Subcutaneous abdominal adipose tissue (tissue), 5 donors: ENCODE measurements around the gene SUSD1.
"Not testable (repeated sequence)": the region's sequence is repeated elsewhere in the genome, so short reads cannot be mapped to it uniquely, and the experiment has no call there.

Source experiments
- H3K27ac ChIP-seq: one replicate; pipeline ENCODE4 v1.7.0; 2013; ENCODE audit warnings: low read depth, mild to moderate bottlenecking, inconsistent platforms, low read length, moderate library complexity
- H3K27me3 ChIP-seq, 5 donors: one replicate each; pipeline ENCODE4 v1.7.0; 2013; ENCODE audit warnings: low read length in 5 of 5, inconsistent platforms in 1 of 5; ENCODE audit not compliant: control insufficient read depth in 5 of 5, insufficient read depth in 4 of 5
- H3K36me3 ChIP-seq, 5 donors: one replicate each; pipeline ENCODE4 v1.7.0; 2013; ENCODE audit warnings: low read length in 5 of 5; ENCODE audit not compliant: control insufficient read depth in 5 of 5, insufficient read depth in 5 of 5
- H3K4me1 ChIP-seq, 5 donors: one replicate each; pipeline ENCODE4 v1.7.0; 2013; ENCODE audit warnings: low read length in 5 of 5, mild to moderate bottlenecking in 3 of 5, moderate library complexity in 1 of 5; ENCODE audit not compliant: control insufficient read depth in 5 of 5, insufficient read depth in 5 of 5
- H3K4me3 ChIP-seq, 5 donors: one replicate each; pipeline ENCODE4 v1.7.0; 2013; ENCODE audit warnings: low read length in 5 of 5, low read depth in 1 of 5
- H3K9ac ChIP-seq, 5 donors: one replicate each; pipeline ENCODE4 v1.7.0; 2013; ENCODE audit warnings: low read length in 5 of 5, mild to moderate bottlenecking in 4 of 5, moderate library complexity in 3 of 5
- H3K9me3 ChIP-seq, 5 donors: one replicate each; pipeline ENCODE4 v1.7.0; 2013; ENCODE audit warnings: low read length in 5 of 5; ENCODE audit not compliant: control insufficient read depth in 5 of 5
- donor health status: healthy.
- donor health status: healthy.
- donor health status: healthy.
- donor health status: healthy.
- donor health status: healthy.

Gene SUSD1

GRCh38 chr9:112135706-112136105 lies 39.4 kb downstream of the SUSD1 start:
- Histone ChIP-seq H3K27ac (no peak overlapping the region), H3K4me1 (no peaks in the 10 kb centered on the region), H3K9me3 (no peaks in the 10 kb centered on the region), H3K4me3 (no peak overlapping the region), H3K9ac (no peak overlapping the region), H3K27me3 (no peaks in the 10 kb centered on the region), H3K36me3 (peaks cover 0 to 7% (median 3%) of the 10 kb centered on the region in 5 donors)

GRCh38 chr9:112133806-112134205 lies 41.3 kb downstream of the SUSD1 start:
- H3K9ac ChIP-seq, H3K9me3 ChIP-seq, H3K4me3 ChIP-seq, H3K27me3 ChIP-seq, H3K27ac ChIP-seq, H3K36me3 ChIP-seq, H3K4me1 ChIP-seq: not testable (repeated sequence)

- H3K9ac ChIP-seq, result no peak overlapping the region
- H3K27ac ChIP-seq, result no peak overlapping the region
- peaks cover 0 to 7% (median 3%) of the 10 kb centered on the region in 5 donors for H3K36me3 ChIP-seq
- no peaks in the 10 kb centered on the region for H3K27me3 ChIP-seq
- H3K4me1 ChIP-seq, result no peaks in the 10 kb centered on the region
- H3K9me3 ChIP-seq, result no peaks in the 10 kb centered on the region
- no peak overlapping the region for H3K4me3 ChIP-seq
These were observed 42.7 kb downstream of the SUSD1 start for GRCh38 chr9:112132356-112132755.

GRCh38 chr9:112130997-112131396 lies 44.1 kb downstream of the SUSD1 start:
- H3K27me3 ChIP-seq, result no peaks in the 10 kb centered on the region

GRCh38 chr9:112130347-112130746 lies 44.8 kb downstream of the SUSD1 start:
- no peak overlapping the region for H3K4me3 ChIP-seq
- no peak overlapping the region for H3K9ac ChIP-seq
- no peaks in the 10 kb centered on the region for H3K27me3 ChIP-seq
- H3K27ac ChIP-seq, result no peak overlapping the region
- H3K9me3 ChIP-seq, result no peaks in the 10 kb centered on the region
- no peaks in the 10 kb centered on the region for H3K4me1 ChIP-seq
- H3K36me3 ChIP-seq, result peaks cover 0 to 4% (median 0%) of the 10 kb centered on the region in 5 donors

More at GRCh38 chr9:112130997-112131396, 44.1 kb downstream of the SUSD1 start:
- H3K36me3 ChIP-seq, result peaks cover 0 to 4% (median 0%) of the 10 kb centered on the region in 5 donors
- H3K27ac ChIP-seq, result no peak overlapping the region
- no peak overlapping the region for H3K9ac ChIP-seq
- no peak overlapping the region for H3K4me3 ChIP-seq
- no peaks in the 10 kb centered on the region for H3K9me3 ChIP-seq
- no peaks in the 10 kb centered on the region for H3K4me1 ChIP-seq

GRCh38 chr9:112129246-112129645 lies 45.9 kb downstream of the SUSD1 start:
- H3K27me3 ChIP-seq, result no peaks in the 10 kb centered on the region
- no peaks in the 10 kb centered on the region for H3K9me3 ChIP-seq
- no peak overlapping the region for H3K27ac ChIP-seq
- no peak overlapping the region for H3K9ac ChIP-seq
- no peaks in the 10 kb centered on the region for H3K4me1 ChIP-seq
- H3K36me3 ChIP-seq, result peaks cover 0 to 3% (median 0%) of the 10 kb centered on the region in 5 donors
- H3K4me3 ChIP-seq, result no peak overlapping the region

GRCh38 chr9:112128399-112128798 lies 46.7 kb downstream of the SUSD1 start:
- not testable (repeated sequence) for H3K9me3 ChIP-seq, H3K27me3 ChIP-seq, H3K9ac ChIP-seq, H3K4me1 ChIP-seq, H3K36me3 ChIP-seq, H3K27ac ChIP-seq, H3K4me3 ChIP-seq

GRCh38 chr9:112127281-112127680 lies 47.8 kb downstream of the SUSD1 start:
- Histone ChIP-seq H3K36me3 (peaks cover 0 to 15% (median 10%) of the 10 kb centered on the region in 5 donors), H3K9ac (no peak overlapping the region), H3K9me3 (no peaks in the 10 kb centered on the region), H3K4me1 (no peaks in the 10 kb centered on the region), H3K27ac (no peak overlapping the region), H3K4me3 (no peak overlapping the region), H3K27me3 (no peaks in the 10 kb centered on the region)

- H3K36me3 ChIP-seq, result peaks cover 0 to 21% (median 13%) of the 10 kb centered on the region in 5 donors
- no peaks in the 10 kb centered on the region for H3K4me1 ChIP-seq
- H3K4me3 ChIP-seq, result no peak overlapping the region
- no peaks in the 10 kb centered on the region for H3K27me3 ChIP-seq
- H3K9me3 ChIP-seq, result no peaks in the 10 kb centered on the region
- H3K9ac ChIP-seq, result no peak overlapping the region
- no peak overlapping the region for H3K27ac ChIP-seq
These were observed 49.1 kb downstream of the SUSD1 start for GRCh38 chr9:112125951-112126388.

GRCh38 chr9:112124156-112124555 lies 50.9 kb downstream of the SUSD1 start:
- Histone ChIP-seq H3K9ac (no peak overlapping the region), H3K4me1 (no peaks in the 10 kb centered on the region), H3K9me3 (no peaks in the 10 kb centered on the region), H3K27me3 (no peaks in the 10 kb centered on the region), H3K36me3 (peaks cover 0 to 28% (median 13%) of the 10 kb centered on the region in 5 donors), H3K4me3 (no peak overlapping the region), H3K27ac (no peak overlapping the region)

- no peak overlapping the region for H3K27ac ChIP-seq
- H3K4me1 ChIP-seq, result no peaks in the 10 kb centered on the region
- no peak overlapping the region for H3K9ac ChIP-seq
These were observed 53.5 kb downstream of the SUSD1 start for GRCh38 chr9:112121633-112122032.

More at GRCh38 chr9:112121633-112122032, 53.5 kb downstream of the SUSD1 start:
- peaks cover 0 to 28% (median 13%) of the 10 kb centered on the region in 5 donors for H3K36me3 ChIP-seq
- no peaks in the 10 kb centered on the region for H3K9me3 ChIP-seq
- no peak overlapping the region for H3K4me3 ChIP-seq
- no peaks in the 10 kb centered on the region for H3K27me3 ChIP-seq
